ENCODE data around the gene GDI1. TPM values are rescaled to one million over a fixed set of nuclear protein-coding genes. Genes with fewer than 3 reads are reported as not detected.

GDI1 gene
- total and polyA plus RNA-seq, 10 of the 15 experiments (the other 5 are each of a cell fraction or from before 2014, with no cell fraction given), result 0.92 to 102 (median 49.6) TPM

GRCh38 chrX:154468217-154468616 is 31.3 kb downstream of the GDI1 start:
- H3K9ac ChIP-seq (ENCODE audit: control insufficient read depth, insufficient read depth, low read length), result no peak overlapping the region
- BruUV-seq (replicated peaks), result no TSS peak
- WGBS (ENCODE audit: insufficient coverage, insufficient replicate concordance, low lambda C conversion rate, missing lambda C conversion rate), result 86% methylated on average over 22 of the region's 23 CpGs
- intact Hi-C loops (cut with micrococcal nuclease; ENCODE audit: unreplicated experiment) (no loop called here), in situ Hi-C loops (cut with MboI) (no loop called here)
- no peaks in the 10 kb centered on the region for H4K20me1 ChIP-seq (ENCODE audit: control insufficient read depth, insufficient read depth)
- no peak overlapping the region for H3K4me2 ChIP-seq (ENCODE audit: control insufficient read depth, insufficient read depth)
- H3K9me3 ChIP-seq (replicated peaks; ENCODE audit: control insufficient read depth, insufficient read depth, low read length), result no peaks in the 10 kb centered on the region; the same call in 2 of the 3 replicates
- H3K4me1 ChIP-seq (ENCODE audit: control insufficient read depth, insufficient read depth, low read length), result no peaks in the 10 kb centered on the region
- H3K4me3 ChIP-seq, result no peak overlapping the region
- SMC1A ChIA-PET (ENCODE audit: uncharacterized antibody, unreplicated experiment), result no interaction called here
- H3K36me3 ChIP-seq (ENCODE audit: control insufficient read depth in 2 of 2, insufficient read depth in 2 of 2, low read length in 1 of 2), result peaks cover 0 to 2% of the 10 kb centered on the region in 2 experiments; a peak in 3 of 4 replicates
- RAD21 ChIA-PET (ENCODE audit: unreplicated experiment), result no interaction called here
- ATAC-seq (no peak), FAIRE-seq (no peak), DNase-seq (ENCODE audit: low read depth, low spot score) (no peak)
- no peak overlapping the region for H3K27ac ChIP-seq (ENCODE audit: control insufficient read depth, insufficient read depth)
- no peaks in the 10 kb centered on the region for H3K79me2 ChIP-seq (ENCODE audit: control insufficient read depth, insufficient read depth, low read length)
- CTCF ChIA-PET, result no interaction called here
- H2AFZ ChIP-seq (ENCODE audit: control insufficient read depth, low read depth, low read length), result no peak overlapping the region
- H3K27me3 ChIP-seq (replicated peaks in 1 of 2; ENCODE audit: control insufficient read depth in 2 of 2, insufficient read depth in 2 of 2, low read length in 1 of 2), result no peaks in the 10 kb centered on the region
- POLR2A ChIA-PET, result no interaction called here
- no peak for TF ChIP-seq CEBPZ (IDR thresholded peaks at IDR 0.05; ENCODE audit: low read depth, low read length)
- no peak for TF ChIP-seq STAT1 (conservative IDR thresholded peaks at IDR 0.05)
- no peak for TF ChIP-seq RCOR1 (conservative IDR thresholded peaks at IDR 0.05; ENCODE audit: low read depth, low read length)
- TF ChIP-seq KDM1A (IDR thresholded peaks at IDR 0.05; ENCODE audit: borderline replicate concordance), result no peak
- no peak for TF ChIP-seq BHLHE40 (IDR thresholded peaks at IDR 0.05; ENCODE audit: borderline replicate concordance in 1 of 2, low read depth in 2 of 2, low read length in 1 of 2)
- TF ChIP-seq POLR2AphosphoS5 (IDR thresholded peaks at IDR 0.05; ENCODE audit: low read length), result no peak
- no peak for TF ChIP-seq MYC (IDR thresholded peaks at IDR 0.05; ENCODE audit: insufficient read depth, insufficient read length, insufficient replicate concordance, low read length, severe bottlenecking)
- no peak for TF ChIP-seq REST (IDR thresholded peaks at IDR 0.05; ENCODE audit: low read depth, low read length)
- no peak for TF ChIP-seq TCF7 (IDR thresholded peaks at IDR 0.05; ENCODE audit: borderline replicate concordance)
- TF ChIP-seq CHD2 (IDR thresholded peaks at IDR 0.05; ENCODE audit: borderline replicate concordance, low read depth, low read length), result no peak
- TF ChIP-seq BMI1 (IDR thresholded peaks at IDR 0.05; ENCODE audit: borderline replicate concordance), result no peak
- TF ChIP-seq HDAC6 (IDR thresholded peaks at IDR 0.05; ENCODE audit: unreplicated experiment), result no peak
- TF ChIP-seq USF1 (IDR thresholded peaks at IDR 0.05; ENCODE audit: borderline replicate concordance, extremely low read length, insufficient read depth, low read depth, low read length), result no peak
- no peak for TF ChIP-seq GATAD2B (conservative IDR thresholded peaks at IDR 0.05; ENCODE audit: low read depth)
- no peak for TF ChIP-seq ZBTB33 (IDR thresholded peaks at IDR 0.05)
